Neuronal stem cell (in vitro differentiated cells): Measurements from ENCODE around the gene PIK3CD.

ENCODE experiments used
- DNase-seq: peaks from one replicate; pipeline ENCODE4 v3.0.0-alpha.2; 2013; ENCODE audit warnings: low spot score
- H2AFZ ChIP-seq: one replicate; pipeline ENCODE4 v1.6.1; 2013; ENCODE audit warnings: mild to moderate bottlenecking, low read length, inconsistent platforms
- H2AK5ac ChIP-seq: 2 replicates; pipeline ENCODE4 v1.6.1; 2013; ENCODE audit warnings: low read depth, mild to moderate bottlenecking, inconsistent platforms, low read length, moderate library complexity, mixed read lengths
- H2BK120ac ChIP-seq: 2 replicates; pipeline ENCODE4 v1.6.1; 2013; ENCODE audit warnings: low read depth, mild to moderate bottlenecking, inconsistent platforms, low read length, moderate library complexity, mixed read lengths
- H2BK12ac ChIP-seq: one replicate; pipeline ENCODE4 v1.6.1; 2013; ENCODE audit warnings: low read length, inconsistent platforms
- H2BK15ac ChIP-seq: 2 replicates; pipeline ENCODE4 v1.6.1; 2013; ENCODE audit warnings: mild to moderate bottlenecking, low read length, inconsistent platforms, mixed read lengths
- H2BK5ac ChIP-seq: one replicate; pipeline ENCODE4 v1.6.1; 2013; ENCODE audit warnings: inconsistent platforms, mild to moderate bottlenecking, low read length, moderate library complexity
- H3K14ac ChIP-seq: one replicate; pipeline ENCODE4 v1.6.1; 2013; ENCODE audit warnings: low read length, inconsistent platforms
- H3K18ac ChIP-seq: 2 replicates; pipeline ENCODE4 v1.6.1; 2013; ENCODE audit warnings: low read length, inconsistent platforms
- H3K23ac ChIP-seq: 2 replicates; pipeline ENCODE4 v1.6.1; 2013; ENCODE audit warnings: low read depth, mild to moderate bottlenecking, mixed read lengths, low read length, inconsistent platforms; ENCODE audit not compliant: poor library complexity
- H3K27ac ChIP-seq: replicated peaks from 3 replicates; pipeline ENCODE4 v1.5.1; 2013; ENCODE audit warnings: low read length, inconsistent platforms
- H3K27me3 ChIP-seq, 3 experiments: 2 replicates each; pipeline ENCODE4 v1.6.1; 2013; ENCODE audit warnings: low read length in 3 of 3, mild to moderate bottlenecking in 2 of 3, inconsistent platforms in 1 of 3, low read depth in 1 of 3, mixed read lengths in 1 of 3, moderate library complexity in 1 of 3; ENCODE audit not compliant: control insufficient read depth in 3 of 3, insufficient read depth in 3 of 3
- H3K36me3 ChIP-seq, 2 donors: replicated peaks in 1 of 2; 2 replicates each; pipeline ENCODE4 v1.6.1; 2013; ENCODE audit warnings: low read length in 2 of 2; ENCODE audit not compliant: control insufficient read depth in 2 of 2, insufficient read depth in 2 of 2
- H3K4ac ChIP-seq: 2 replicates; pipeline ENCODE4 v1.6.1; 2013; ENCODE audit warnings: inconsistent platforms, mild to moderate bottlenecking, low read length, moderate library complexity
- H3K4me1 ChIP-seq, 2 donors: 1 replicate in 1 of 2; 2 replicates in 1 of 2; pipeline ENCODE4 v1.6.1; 2013; ENCODE audit warnings: low read length in 2 of 2, low read depth in 1 of 2; ENCODE audit not compliant: control insufficient read depth in 2 of 2, insufficient read depth in 1 of 2
- H3K4me2 ChIP-seq: one replicate; pipeline ENCODE4 v1.6.1; 2013; ENCODE audit warnings: mild to moderate bottlenecking, low read length, inconsistent platforms; ENCODE audit not compliant: insufficient read depth, poor library complexity, severe bottlenecking
- H3K4me3 ChIP-seq, 2 donors: 2 replicates each; pipeline ENCODE4 v1.5.1; 2013; ENCODE audit warnings: low read length in 2 of 2, mild to moderate bottlenecking in 2 of 2, inconsistent platforms in 1 of 2, moderate library complexity in 1 of 2
- H3K79me1 ChIP-seq: one replicate; pipeline ENCODE4 v1.6.1; 2013; ENCODE audit warnings: low read depth, mild to moderate bottlenecking, inconsistent platforms, low read length, moderate library complexity
- H3K9ac ChIP-seq: one replicate; pipeline ENCODE4 v1.6.1; 2013; ENCODE audit warnings: mild to moderate bottlenecking, low read depth, low read length, inconsistent platforms; ENCODE audit not compliant: poor library complexity
- H3K9me3 ChIP-seq, 2 donors: replicated peaks in 1 of 2; 2 replicates each; pipeline versions ENCODE3 to v1.6.1; 2013; ENCODE audit warnings: low read length in 2 of 2, mild to moderate bottlenecking in 2 of 2, inconsistent platforms in 1 of 2, low read depth in 1 of 2, mixed read lengths in 1 of 2, moderate library complexity in 1 of 2; ENCODE audit not compliant: control insufficient read depth in 2 of 2, insufficient read depth in 1 of 2
- H4K8ac ChIP-seq: one replicate; pipeline ENCODE4 v1.6.1; 2013; ENCODE audit warnings: low read depth, mild to moderate bottlenecking, inconsistent platforms, low read length, moderate library complexity
- H4K91ac ChIP-seq: one replicate; pipeline ENCODE4 v1.6.1; 2013; ENCODE audit warnings: low read length, low read depth, mild to moderate bottlenecking, inconsistent platforms; ENCODE audit not compliant: poor library complexity
- WGBS, 2 donors: extraction: QIAGEN DNeasy Blood & Tissue Kit; methylation state at CpG; one replicate each; pipeline ENCODE4 v1.1.7; 2013; ENCODE audit warnings: missing lambda C conversion rate in 2 of 2, mixed read lengths in 1 of 2; ENCODE audit not compliant: insufficient read length in 2 of 2, insufficient replicate concordance in 1 of 2; ENCODE audit errors: extremely low coverage in 2 of 2; 5-methylcytosine and 5-hydroxymethylcytosine counted together

The PIK3CD gene

DNA sequence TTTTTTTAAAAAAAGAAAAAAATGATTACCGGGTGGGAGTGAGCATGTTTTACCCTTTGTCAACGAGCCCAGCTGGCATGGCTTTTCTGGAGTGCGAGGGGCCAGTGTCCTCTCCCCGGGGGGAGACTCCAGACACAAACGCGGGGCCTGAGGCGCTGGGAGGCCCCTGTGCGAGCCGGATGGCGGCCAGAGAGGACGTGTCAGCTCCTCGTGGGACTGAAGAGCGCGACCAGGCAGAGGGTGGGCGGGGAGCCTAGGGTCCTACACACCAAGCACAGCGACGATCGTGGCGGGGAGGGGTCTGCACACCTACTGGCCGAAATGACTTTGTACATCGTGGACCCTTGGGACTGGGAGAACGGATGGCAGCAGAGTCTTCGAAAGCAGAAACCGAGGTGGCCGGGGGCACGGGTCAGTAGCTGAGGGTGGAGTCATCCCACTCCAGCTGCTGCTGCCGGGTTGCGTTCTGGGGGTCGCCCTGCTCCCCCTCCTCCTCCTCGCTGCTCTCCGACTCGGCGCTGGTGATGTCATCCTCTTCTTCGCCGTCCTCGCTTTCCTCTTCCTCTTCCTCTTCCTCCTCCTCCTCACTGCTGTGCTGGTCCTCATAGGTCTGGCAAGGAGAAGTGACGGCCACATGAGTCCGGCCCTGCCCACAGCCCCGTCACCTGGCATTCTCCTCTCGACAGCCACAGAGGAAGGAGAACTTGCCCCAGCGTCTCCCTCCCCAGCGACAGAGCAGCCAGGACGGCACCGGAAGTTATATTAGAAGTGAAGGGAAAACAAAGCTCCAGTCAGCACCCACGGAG lies 78.8 kb downstream of the PIK3CD start:
- Histone ChIP-seq H2BK12ac (no peak overlapping the region), H2BK120ac (no peak overlapping the region), H2AK5ac (no peak overlapping the region), H3K4me2 (no peak overlapping the region), H3K14ac (no peak overlapping the region), H3K27me3 (no peaks in the 10 kb centered on the region), H3K79me1 (peaks cover 5% of the 10 kb centered on the region), H3K9me3 (peaks cover 0 to 9% of the 10 kb centered on the region in 2 donors), H3K4me1 (no peaks in the 10 kb centered on the region), H4K91ac (no peak overlapping the region), H3K4ac (no peak overlapping the region), H4K8ac (no peak overlapping the region), H2BK5ac (no peak overlapping the region), H3K36me3 (peaks cover 53 to 79% of the 10 kb centered on the region in 2 donors), H3K18ac (no peak overlapping the region), H3K9ac (no peak overlapping the region), H3K4me3 (no peak overlapping the region), H2BK15ac (no peak overlapping the region), H3K23ac (peak overlapping the region; percentile 25), H2AFZ (no peak overlapping the region), H3K27ac (no peak overlapping the region)
- WGBS, 2 donors: no CpG with 5 or more reads among the region's 45 CpGs
- DNase-seq: no peak

DNA sequence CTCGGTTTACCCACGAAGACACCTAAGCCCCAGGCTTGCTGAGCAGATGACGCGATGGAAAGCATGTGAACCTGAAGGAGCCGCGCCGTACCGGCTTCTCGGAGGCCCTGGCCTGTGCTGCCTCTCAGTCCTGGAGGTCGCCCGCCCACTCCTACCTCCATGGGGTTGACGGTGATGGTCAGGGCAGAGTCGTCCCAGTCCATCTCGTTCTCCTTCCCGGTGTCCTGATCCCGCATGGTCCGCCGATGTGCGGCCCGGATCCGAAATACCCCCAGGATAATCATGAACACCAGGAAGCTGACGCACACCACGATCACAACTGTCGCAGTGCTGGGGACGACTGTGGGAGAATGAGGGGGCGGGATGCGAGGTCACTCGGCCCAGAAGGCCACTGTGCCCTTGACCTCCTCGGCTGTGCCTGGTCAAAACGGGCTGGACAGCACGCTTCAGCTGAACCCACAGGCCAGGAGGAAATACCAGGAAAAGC lies 79.6 kb downstream of the PIK3CD start:
- no peaks in the 10 kb centered on the region for H3K27me3 ChIP-seq
- no peak overlapping the region for H3K18ac ChIP-seq
- no peak overlapping the region for H2AK5ac ChIP-seq
- no peak overlapping the region for H2BK12ac ChIP-seq
- H3K4me1 ChIP-seq: no peaks in the 10 kb centered on the region
- H4K8ac ChIP-seq: no peak overlapping the region
- no peak overlapping the region for H2BK5ac ChIP-seq
- H3K9ac ChIP-seq: no peak overlapping the region
- no peak overlapping the region for H2BK15ac ChIP-seq
- peak overlapping the region; percentile 75 for H3K23ac ChIP-seq
- H3K4me3 ChIP-seq: no peak overlapping the region
- no peak overlapping the region for H4K91ac ChIP-seq
- no peak overlapping the region for H2AFZ ChIP-seq
- no peak overlapping the region for H3K4me2 ChIP-seq
- peaks cover 61 to 87% of the 10 kb centered on the region in 2 donors for H3K36me3 ChIP-seq
- no peak overlapping the region for H3K27ac ChIP-seq
- H3K4ac ChIP-seq: no peak overlapping the region
- peaks cover 5% of the 10 kb centered on the region for H3K79me1 ChIP-seq
- no peak for DNase-seq
- no CpG with 5 or more reads among the region's 31 CpGs for WGBS, 2 donors
- peak overlapping the region; percentile 47 for H3K14ac ChIP-seq
- H2BK120ac ChIP-seq: no peak overlapping the region
- peaks cover 0 to 9% of the 10 kb centered on the region in 2 donors for H3K9me3 ChIP-seq

DNA sequence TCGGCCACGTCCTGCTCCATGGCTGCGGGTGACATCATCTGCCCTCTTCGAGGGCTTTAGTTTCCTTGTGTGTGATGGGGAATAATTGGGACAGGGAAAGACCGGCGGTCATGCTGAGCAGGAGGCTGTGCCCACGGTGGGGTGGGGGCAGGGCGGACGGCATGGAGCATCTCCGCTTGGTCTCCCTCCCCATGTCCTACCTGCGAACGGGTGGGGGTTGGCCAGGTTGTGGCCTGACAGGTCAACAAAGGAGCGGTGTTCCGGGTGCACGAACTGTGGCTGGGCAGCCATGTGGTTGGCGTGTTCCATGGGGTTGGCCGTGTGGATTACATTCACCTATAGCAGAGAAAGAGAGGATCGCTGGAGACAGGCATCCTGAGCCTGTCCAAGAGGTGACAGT lies 80.0 kb downstream of the PIK3CD start:
- DNase-seq: no peak
- Histone ChIP-seq H3K79me1 (peaks cover 5% of the 10 kb centered on the region), H3K4me1 (no peaks in the 10 kb centered on the region), H2BK15ac (no peak overlapping the region), H2BK12ac (no peak overlapping the region), H2AFZ (no peak overlapping the region), H2BK5ac (no peak overlapping the region), H3K23ac (peak overlapping the region; percentile 75), H2BK120ac (no peak overlapping the region), H3K4me2 (no peak overlapping the region), H3K9ac (no peak overlapping the region), H3K18ac (no peak overlapping the region), H3K9me3 (peaks cover 0 to 9% of the 10 kb centered on the region in 2 donors), H3K4me3 (no peak overlapping the region), H3K4ac (no peak overlapping the region), H3K27ac (no peak overlapping the region), H2AK5ac (no peak overlapping the region), H4K91ac (no peak overlapping the region), H3K27me3 (no peaks in the 10 kb centered on the region), H3K14ac (peak overlapping the region; percentile 47), H4K8ac (no peak overlapping the region), H3K36me3 (peaks cover 64 to 92% of the 10 kb centered on the region in 2 donors)
- no CpG with 5 or more reads among the region's 18 CpGs for WGBS, 2 donors

DNA sequence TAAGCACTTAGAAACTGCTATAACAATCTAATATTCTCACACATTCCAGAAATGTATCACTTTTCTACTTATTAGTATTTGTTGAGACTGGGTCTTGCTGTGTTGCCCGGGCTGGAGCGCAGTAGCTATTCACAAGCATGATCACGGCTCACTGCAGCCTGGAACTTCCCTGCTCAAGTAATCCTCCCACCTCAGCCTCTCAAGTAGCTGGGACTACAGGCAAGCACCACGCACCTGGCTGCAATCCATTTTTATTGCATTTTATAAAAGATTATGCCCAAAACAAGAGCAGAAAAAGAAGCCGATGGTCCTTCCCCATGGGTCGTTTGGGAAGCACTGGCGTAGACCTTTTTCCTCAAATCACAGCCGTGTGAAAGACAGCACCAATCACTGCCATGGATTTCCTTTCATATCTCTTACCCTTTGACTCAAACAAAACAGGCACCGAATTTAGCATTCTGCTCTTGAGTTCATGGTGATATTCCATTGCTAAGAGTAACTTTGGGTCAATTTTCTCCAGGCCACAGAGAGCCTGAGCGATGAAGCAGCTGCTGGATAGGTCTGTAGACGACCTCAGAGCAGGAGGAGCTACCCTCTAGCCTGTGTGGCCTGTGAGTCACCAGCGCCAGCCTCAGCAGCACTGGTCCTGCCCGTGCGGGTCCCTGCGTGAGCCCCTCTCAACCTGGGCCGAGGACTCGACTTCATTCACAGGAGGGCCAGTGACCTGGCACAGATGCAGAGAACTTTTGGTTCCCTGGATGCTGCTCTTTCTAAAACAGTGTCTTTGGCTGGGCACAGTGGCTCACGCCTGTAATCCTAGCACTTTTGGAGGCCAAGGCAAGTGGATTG lies 80.8 kb downstream of the PIK3CD start:
- Histone ChIP-seq H3K4me3 (no peak overlapping the region), H3K36me3 (peaks cover 69 to 95% of the 10 kb centered on the region in 2 donors)

More for the DNA sequence above, 80.8 kb downstream of the PIK3CD start:
- Histone ChIP-seq H3K27me3 (no peaks in the 10 kb centered on the region), H3K23ac (no peak overlapping the region), H4K91ac (no peak overlapping the region), H3K4ac (no peak overlapping the region), H2BK15ac (no peak overlapping the region), H3K4me2 (no peak overlapping the region), H3K9me3 (peaks cover 0 to 9% of the 10 kb centered on the region in 2 donors), H2BK120ac (no peak overlapping the region), H2AFZ (no peak overlapping the region), H3K4me1 (peaks cover 0 to 4% of the 10 kb centered on the region in 2 donors), H3K27ac (no peak overlapping the region), H3K18ac (no peak overlapping the region), H2BK12ac (no peak overlapping the region), H3K79me1 (peaks cover 5% of the 10 kb centered on the region), H2AK5ac (no peak overlapping the region), H4K8ac (no peak overlapping the region), H3K14ac (no peak overlapping the region), H3K9ac (no peak overlapping the region), H2BK5ac (no peak overlapping the region)
- DNase-seq: no peak
- no CpG with 5 or more reads among the region's 18 CpGs for WGBS, 2 donors
